ENCODE measurements around the gene IVNS1ABP. TPM values are rescaled to one million over a fixed set of nuclear protein-coding genes. Genes with fewer than 3 reads are reported as not detected.
A peak's percentile ranks its signal among the peaks of the same experiment; 100 is the strongest.

The IVNS1ABP gene
- total and polyA plus RNA-seq, 9 of the 15 experiments (the other 6 are each of a cell fraction or from before 2014, with no cell fraction given) = 30.6 to 126 (median 77.7) TPM

DNA sequence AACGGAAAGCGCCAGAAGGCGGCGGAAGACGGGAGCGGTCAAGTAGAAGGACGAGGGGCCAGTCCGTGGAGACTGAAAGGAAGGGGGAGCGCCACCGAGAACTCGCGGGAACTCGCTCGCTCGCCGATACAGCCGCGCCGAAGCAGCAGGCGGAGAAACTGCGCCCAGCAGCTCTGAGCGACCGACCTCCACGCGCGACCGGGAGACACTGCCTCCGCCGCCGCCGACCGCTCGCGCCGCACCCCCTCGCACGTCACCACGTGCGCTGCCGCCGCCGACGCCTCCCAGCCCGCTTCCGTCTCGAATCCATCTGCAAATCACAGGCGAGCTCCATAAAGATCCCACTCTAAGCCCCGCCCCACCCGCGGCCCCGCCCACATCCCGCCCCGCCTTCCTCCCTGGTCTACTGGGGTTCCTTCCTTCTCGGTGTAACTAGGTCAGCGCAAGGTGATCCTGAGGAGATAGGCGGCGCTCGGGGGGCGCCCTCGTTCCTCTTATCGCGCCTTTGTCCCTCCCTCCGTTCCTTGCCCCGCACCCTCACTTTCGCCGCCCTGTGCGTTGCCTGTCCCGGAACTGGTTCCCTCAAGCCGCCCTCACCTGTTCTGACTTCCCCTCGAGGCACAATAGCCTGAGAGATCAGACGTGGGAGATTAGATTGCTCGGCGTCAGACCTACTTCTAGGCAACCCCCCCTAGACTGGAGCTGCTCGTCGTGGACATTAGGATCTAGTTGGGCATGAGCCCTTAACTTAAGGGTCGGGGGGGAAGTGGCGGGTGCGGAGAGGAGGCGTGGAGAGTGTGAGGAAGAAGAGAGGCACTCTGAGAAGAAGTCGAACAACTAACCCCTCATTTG is at the start of gene IVNS1ABP (continued):
- TF ChIP-seq, protein P1, sequence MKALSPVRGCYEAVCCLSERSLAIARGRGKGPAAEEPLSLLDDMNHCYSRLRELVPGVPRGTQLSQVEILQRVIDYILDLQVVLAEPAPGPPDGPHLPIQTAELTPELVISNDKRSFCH (CRISPR knock-in tag; IDR thresholded peaks at IDR 0.05) = no peak
- TF ChIP-seq, protein P1 (tag; IDR thresholded peaks at IDR 0.05) = no peak
- TF ChIP-seq THRAP3 (IDR thresholded peaks at IDR 0.05; ENCODE audit: borderline replicate concordance) = 0 out of 2 replicates have a peak, but pooled peaks have one; percentile 73
- no peak for TF ChIP-seq ZNF431 (CRISPR knock-in tag; IDR thresholded peaks at IDR 0.05)
- no peak for TF ChIP-seq HEY1 (CRISPR knock-in tag; IDR thresholded peaks at IDR 0.05; ENCODE audit: borderline replicate concordance)
- TF ChIP-seq MCM2 (IDR thresholded peaks at IDR 0.05; ENCODE audit: low read depth) = 0 out of 2 replicates have a peak, but pooled peaks have one; percentile 12
- TF ChIP-seq SRSF1 (IDR thresholded peaks at IDR 0.05; ENCODE audit: low read depth, low read length) = no peak
- peak; percentile 71; the same call in 1 of the 2 replicates for TF ChIP-seq NR4A1 (CRISPR knock-in tag; IDR thresholded peaks at IDR 0.05)
- TF ChIP-seq NR4A1 (tag; IDR thresholded peaks at IDR 0.05) = peak; percentile 62; the same call in 1 of the 2 replicates
- TF ChIP-seq ZBTB17 (CRISPR knock-in tag; IDR thresholded peaks at IDR 0.05) = peak; percentile 16; the same call in 1 of the 2 replicates
- TF ChIP-seq EGR1 (conservative IDR thresholded peaks at IDR 0.05) = peak; percentile 50
- peak; percentile 50 for TF ChIP-seq HCFC1 (IDR thresholded peaks at IDR 0.05; ENCODE audit: low read depth, low read length)
- TF ChIP-seq SRSF9 (IDR thresholded peaks at IDR 0.05; ENCODE audit: borderline replicate concordance, low read depth, low read length) = no peak
- TF ChIP-seq HSF4 (CRISPR knock-in tag; IDR thresholded peaks at IDR 0.05; ENCODE audit: borderline replicate concordance) = no peak
- peak in 1 of 3 experiments; percentile 29 for TF ChIP-seq YY1 (IDR thresholded peaks at IDR 0.05; ENCODE audit: borderline replicate concordance in 1 of 3, control insufficient read depth in 1 of 3, extremely low read depth in 1 of 3, insufficient read depth in 3 of 3, insufficient read length in 1 of 3, insufficient replicate concordance in 2 of 3, low read depth in 1 of 3, low read length in 2 of 3)
- TF ChIP-seq ZNF41 (CRISPR knock-in tag; conservative IDR thresholded peaks at IDR 0.05) = no peak
- peak; percentile 68; the same call in 1 of the 2 replicates for TF ChIP-seq TARDBP (IDR thresholded peaks at IDR 0.05)
- TF ChIP-seq, protein P2, sequence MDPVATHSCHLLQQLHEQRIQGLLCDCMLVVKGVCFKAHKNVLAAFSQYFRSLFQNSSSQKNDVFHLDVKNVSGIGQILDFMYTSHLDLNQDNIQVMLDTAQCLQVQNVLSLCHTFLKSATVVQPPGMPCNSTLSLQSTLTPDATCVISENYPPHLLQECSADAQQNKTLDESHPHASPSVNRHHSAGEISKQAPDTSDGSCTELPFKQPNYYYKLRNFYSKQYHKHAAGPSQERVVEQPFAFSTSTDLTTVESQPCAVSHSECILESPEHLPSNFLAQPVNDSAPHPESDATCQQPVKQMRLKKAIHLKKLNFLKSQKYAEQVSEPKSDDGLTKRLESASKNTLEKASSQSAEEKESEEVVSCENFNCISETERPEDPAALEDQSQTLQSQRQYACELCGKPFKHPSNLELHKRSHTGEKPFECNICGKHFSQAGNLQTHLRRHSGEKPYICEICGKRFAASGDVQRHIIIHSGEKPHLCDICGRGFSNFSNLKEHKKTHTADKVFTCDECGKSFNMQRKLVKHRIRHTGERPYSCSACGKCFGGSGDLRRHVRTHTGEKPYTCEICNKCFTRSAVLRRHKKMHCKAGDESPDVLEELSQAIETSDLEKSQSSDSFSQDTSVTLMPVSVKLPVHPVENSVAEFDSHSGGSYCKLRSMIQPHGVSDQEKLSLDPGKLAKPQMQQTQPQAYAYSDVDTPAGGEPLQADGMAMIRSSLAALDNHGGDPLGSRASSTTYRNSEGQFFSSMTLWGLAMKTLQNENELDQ (CRISPR knock-in tag; IDR thresholded peaks at IDR 0.05; ENCODE audit: borderline replicate concordance) = no peak
- no peak for TF ChIP-seq POLR3G (IDR thresholded peaks at IDR 0.05; ENCODE audit: extremely low read depth, insufficient read length, insufficient replicate concordance)
- TF ChIP-seq CBX5 (IDR thresholded peaks at IDR 0.05; ENCODE audit: borderline replicate concordance, low read depth) = 0 out of 2 replicates have a peak, but pooled peaks have one; percentile 37
- TF ChIP-seq, protein P3, sequence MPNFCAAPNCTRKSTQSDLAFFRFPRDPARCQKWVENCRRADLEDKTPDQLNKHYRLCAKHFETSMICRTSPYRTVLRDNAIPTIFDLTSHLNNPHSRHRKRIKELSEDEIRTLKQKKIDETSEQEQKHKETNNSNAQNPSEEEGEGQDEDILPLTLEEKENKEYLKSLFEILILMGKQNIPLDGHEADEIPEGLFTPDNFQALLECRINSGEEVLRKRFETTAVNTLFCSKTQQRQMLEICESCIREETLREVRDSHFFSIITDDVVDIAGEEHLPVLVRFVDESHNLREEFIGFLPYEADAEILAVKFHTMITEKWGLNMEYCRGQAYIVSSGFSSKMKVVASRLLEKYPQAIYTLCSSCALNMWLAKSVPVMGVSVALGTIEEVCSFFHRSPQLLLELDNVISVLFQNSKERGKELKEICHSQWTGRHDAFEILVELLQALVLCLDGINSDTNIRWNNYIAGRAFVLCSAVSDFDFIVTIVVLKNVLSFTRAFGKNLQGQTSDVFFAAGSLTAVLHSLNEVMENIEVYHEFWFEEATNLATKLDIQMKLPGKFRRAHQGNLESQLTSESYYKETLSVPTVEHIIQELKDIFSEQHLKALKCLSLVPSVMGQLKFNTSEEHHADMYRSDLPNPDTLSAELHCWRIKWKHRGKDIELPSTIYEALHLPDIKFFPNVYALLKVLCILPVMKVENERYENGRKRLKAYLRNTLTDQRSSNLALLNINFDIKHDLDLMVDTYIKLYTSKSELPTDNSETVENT (CRISPR knock-in tag; IDR thresholded peaks at IDR 0.05) = peak; percentile 78; the same call in 1 of the 2 replicates
